Measurements from ENCODE around the gene ZCCHC17.
"Not testable (repeated sequence)": the region's sequence is repeated elsewhere in the genome, so short reads cannot be mapped to it uniquely, and the experiment has no call there.

The ZCCHC17 gene, protein sequence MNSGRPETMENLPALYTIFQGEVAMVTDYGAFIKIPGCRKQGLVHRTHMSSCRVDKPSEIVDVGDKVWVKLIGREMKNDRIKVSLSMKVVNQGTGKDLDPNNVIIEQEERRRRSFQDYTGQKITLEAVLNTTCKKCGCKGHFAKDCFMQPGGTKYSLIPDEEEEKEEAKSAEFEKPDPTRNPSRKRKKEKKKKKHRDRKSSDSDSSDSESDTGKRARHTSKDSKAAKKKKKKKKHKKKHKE

DNA sequence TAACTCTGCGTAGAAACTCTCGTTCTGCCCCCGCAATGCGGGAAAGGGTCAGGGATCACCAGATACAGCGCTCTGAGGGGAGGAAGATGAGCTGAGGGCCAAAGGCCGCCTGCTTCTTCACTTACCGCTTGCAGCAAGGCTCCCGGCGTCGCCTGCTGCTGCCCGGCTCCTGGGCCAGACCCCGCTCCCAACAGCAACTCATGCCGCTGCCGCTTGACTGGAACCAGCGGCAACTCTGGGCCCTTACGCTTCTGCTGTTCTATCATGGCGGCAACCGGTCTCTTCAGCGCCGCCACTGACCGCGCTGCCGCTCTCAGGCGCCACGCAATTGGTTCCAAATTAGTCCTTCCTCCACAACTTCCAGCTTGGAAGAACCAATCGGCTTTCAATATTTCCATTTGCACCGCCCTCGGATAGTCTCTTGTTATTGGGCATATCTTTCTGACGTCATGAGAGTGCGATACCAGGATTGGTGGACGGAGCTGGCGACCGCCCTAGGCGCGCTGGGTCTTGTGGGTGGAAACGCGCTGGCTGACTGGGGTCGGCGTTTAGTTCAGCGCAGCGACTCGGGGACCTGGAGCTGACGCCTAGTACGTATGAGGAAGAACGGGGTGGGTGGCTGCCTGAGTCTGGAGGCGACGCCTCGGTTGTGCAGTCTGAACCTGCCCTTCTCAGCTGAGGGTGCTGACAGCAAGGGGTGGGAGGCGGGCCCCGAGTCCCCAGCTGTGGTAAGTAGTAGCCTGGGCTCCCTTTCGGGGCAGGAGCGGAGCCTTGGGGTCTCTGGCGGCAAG, at the start of gene ZCCHC17, which contains the start of gene SNRNP40:
Gene ZCCHC17 (plus strand): TSS at position 547 of the 791 bp plus-strand sequence. CDS start 13,067 bp downstream, outside the sequence.
Gene SNRNP40 (minus strand): TSS at position 303 of the 791 bp plus-strand sequence. CDS start 37 bp downstream, at position 266.
- peaks cover 28% of the 10 kb centered on the region for H3K36me3 ChIP-seq (ENCODE audit: insufficient read depth, low read length)
- H3K4me3 ChIP-seq (ENCODE audit: low read length) = peak within 1 kb of the TSS; percentile 96
- no peaks in the 10 kb centered on the region for H3K27me3 ChIP-seq (ENCODE audit: insufficient read depth, low read length)
- H3K4me1 ChIP-seq (ENCODE audit: insufficient read depth, low read length) = peaks cover 21% of the 10 kb centered on the region
- H3K9me3 ChIP-seq (ENCODE audit: low read length) = no peaks in the 10 kb centered on the region
- H2AFZ ChIP-seq (ENCODE audit: low read depth, low read length) = no peak within 1 kb of the TSS

DNA sequence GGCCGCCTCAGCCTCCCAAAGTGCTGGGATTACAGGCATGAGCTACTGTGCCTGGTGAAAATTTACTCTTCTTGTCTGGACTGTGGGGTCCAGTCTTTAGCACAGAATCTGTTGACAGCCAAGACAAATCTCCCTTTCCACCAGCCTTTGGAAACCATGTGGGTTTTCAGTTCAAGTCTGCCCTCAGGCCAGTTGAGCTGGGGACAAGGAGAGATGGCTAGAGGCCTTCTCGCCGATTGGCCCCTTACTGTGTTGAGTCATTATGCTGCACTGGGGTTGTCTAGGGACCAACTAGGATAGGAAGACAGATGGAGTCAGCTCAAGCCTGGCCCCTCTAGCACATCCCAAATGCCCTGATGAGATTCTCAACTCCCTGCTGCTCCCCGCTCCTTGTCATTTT, 48.6 kb upstream of the ZCCHC17 start:
- H3K4me1 ChIP-seq (ENCODE audit: insufficient read depth, low read length) = no peaks in the 10 kb centered on the region
- H3K36me3 ChIP-seq (ENCODE audit: insufficient read depth, low read length) = no peaks in the 10 kb centered on the region
- no peaks in the 10 kb centered on the region for H3K9me3 ChIP-seq (ENCODE audit: low read length)
- no peak overlapping the region for H3K4me3 ChIP-seq (ENCODE audit: low read length)
- no peak overlapping the region for H2AFZ ChIP-seq (ENCODE audit: low read depth, low read length)
- no peaks in the 10 kb centered on the region for H3K27me3 ChIP-seq (ENCODE audit: insufficient read depth, low read length)

DNA sequence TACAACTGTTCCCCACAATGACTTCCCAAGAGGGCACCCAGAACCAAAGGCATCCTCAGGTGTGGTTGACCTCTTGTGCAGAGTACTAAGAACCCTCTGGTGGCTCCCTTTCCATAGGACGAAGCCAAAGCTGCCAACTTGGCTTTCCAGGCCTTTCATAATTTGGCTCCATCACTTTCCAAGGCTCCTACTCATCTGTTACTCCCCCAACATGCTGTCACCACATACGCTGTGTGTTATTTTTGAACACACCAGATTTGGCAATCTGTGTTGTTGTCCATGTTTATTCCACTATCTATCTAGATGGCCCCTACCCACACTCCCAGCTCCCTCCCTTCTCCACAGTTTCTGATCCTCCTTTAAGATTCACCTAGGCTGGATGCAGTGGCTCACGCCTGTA, 47.0 kb upstream of the ZCCHC17 start:
- H3K4me1 ChIP-seq (ENCODE audit: insufficient read depth, low read length) = no peaks in the 10 kb centered on the region
- no peak overlapping the region for H3K4me3 ChIP-seq (ENCODE audit: low read length)
- H3K27me3 ChIP-seq (ENCODE audit: insufficient read depth, low read length) = no peaks in the 10 kb centered on the region
- no peak overlapping the region for H2AFZ ChIP-seq (ENCODE audit: low read depth, low read length)
- no peaks in the 10 kb centered on the region for H3K9me3 ChIP-seq (ENCODE audit: low read length)
- H3K36me3 ChIP-seq (ENCODE audit: insufficient read depth, low read length) = no peaks in the 10 kb centered on the region

DNA sequence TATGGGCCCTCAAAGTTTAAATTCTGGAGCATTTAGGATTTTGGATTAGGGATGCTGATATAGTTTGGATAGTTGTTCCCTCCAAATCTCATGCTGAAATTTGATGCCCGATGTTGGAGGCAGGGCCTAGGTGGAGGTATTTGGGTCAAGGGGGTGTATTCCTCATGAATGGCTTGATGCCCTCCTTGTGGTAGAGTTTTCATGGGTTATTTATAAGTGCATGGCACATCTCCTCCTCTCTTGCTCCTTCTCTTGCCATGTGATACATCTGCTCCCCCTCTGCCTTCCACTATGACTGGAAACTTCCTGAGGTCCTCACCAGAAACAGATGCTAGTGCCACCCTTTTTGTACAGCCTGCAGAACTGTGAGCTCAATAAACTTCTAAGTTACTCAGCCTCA, 39.6 kb upstream of the ZCCHC17 start:
- H3K36me3 ChIP-seq (ENCODE audit: insufficient read depth, low read length) = peaks cover 50% of the 10 kb centered on the region
- no peaks in the 10 kb centered on the region for H3K4me1 ChIP-seq (ENCODE audit: insufficient read depth, low read length)
- no peak overlapping the region for H3K4me3 ChIP-seq (ENCODE audit: low read length)
- H2AFZ ChIP-seq (ENCODE audit: low read depth, low read length) = no peak overlapping the region
- no peaks in the 10 kb centered on the region for H3K27me3 ChIP-seq (ENCODE audit: insufficient read depth, low read length)
- no peaks in the 10 kb centered on the region for H3K9me3 ChIP-seq (ENCODE audit: low read length)

DNA sequence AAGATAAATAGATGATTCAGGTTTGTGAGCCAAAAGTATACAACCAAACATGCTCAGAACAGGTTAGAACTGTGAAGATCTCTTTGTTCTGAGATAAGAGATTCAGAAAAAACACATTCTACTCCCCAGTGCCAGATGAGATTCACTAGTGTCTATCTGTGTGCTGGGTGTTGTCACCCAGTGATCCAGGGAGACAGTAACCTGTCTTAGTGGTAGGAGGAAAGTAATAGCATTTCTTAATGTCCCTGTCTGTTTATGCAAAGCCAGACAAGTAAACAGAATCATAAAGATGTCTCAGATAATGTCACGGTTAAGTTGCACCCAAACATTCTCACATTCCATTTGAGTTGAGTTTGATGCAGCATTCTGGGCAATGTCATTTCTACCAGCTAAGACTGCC, 38.3 kb upstream of the ZCCHC17 start:
- Histone ChIP-seq H2AFZ (ENCODE audit: low read depth, low read length) (no peak overlapping the region), H3K27me3 (ENCODE audit: insufficient read depth, low read length) (no peaks in the 10 kb centered on the region), H3K4me1 (ENCODE audit: insufficient read depth, low read length) (no peaks in the 10 kb centered on the region), H3K36me3 (ENCODE audit: insufficient read depth, low read length) (peaks cover 59% of the 10 kb centered on the region), H3K9me3 (ENCODE audit: low read length) (no peaks in the 10 kb centered on the region), H3K4me3 (ENCODE audit: low read length) (no peak overlapping the region)

DNA sequence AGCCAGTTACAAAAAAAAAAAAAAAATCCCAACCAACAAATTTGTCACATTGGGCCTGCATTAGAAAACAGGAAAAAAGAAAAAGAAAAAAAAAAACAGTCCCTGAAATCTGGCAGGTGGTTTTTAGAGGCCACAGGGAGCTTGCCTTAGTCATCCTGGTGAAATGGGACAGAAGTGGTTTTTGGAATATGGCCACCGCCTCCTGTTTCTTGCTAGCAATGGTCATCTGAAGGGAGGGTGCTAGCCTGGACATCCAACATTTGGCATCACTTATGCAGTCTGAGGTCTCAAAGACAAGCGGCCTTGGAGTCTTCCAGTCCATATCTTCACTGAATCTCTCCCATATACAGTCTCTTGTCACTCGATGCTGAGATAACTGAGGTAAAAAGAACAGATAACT, 37.1 kb upstream of the ZCCHC17 start:
- Histone ChIP-seq H3K4me1 (ENCODE audit: insufficient read depth, low read length) (no peaks in the 10 kb centered on the region), H3K27me3 (ENCODE audit: insufficient read depth, low read length) (no peaks in the 10 kb centered on the region), H3K36me3 (ENCODE audit: insufficient read depth, low read length) (peaks cover 63% of the 10 kb centered on the region)

DNA sequence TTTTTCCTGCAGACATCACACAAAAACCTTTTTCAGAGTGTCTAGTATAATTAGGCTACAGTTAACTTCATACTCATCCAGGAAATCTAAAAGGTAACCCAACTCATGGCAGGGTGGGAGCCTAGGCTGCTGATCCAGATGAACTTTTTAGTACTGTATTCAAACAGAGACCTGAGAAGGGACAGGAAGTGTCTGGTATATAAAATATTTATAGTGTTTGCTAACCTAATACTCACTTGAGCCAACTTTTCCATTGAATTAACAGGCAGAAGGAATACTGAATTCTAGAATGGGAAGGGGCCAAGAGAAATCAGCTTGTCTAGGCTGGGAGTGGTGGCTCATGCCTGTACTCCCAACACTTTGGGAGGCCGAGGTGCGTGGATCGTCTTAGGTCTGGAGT, 34.9 kb upstream of the ZCCHC17 start:
- Histone ChIP-seq H2AFZ (ENCODE audit: low read depth, low read length) (no peak overlapping the region), H3K4me1 (ENCODE audit: insufficient read depth, low read length) (no peaks in the 10 kb centered on the region), H3K9me3 (ENCODE audit: low read length) (no peaks in the 10 kb centered on the region), H3K27me3 (ENCODE audit: insufficient read depth, low read length) (no peaks in the 10 kb centered on the region), H3K4me3 (ENCODE audit: low read length) (no peak overlapping the region), H3K36me3 (ENCODE audit: insufficient read depth, low read length) (peaks cover 78% of the 10 kb centered on the region)

More for the DNA sequence above, 37.1 kb upstream of the ZCCHC17 start:
- Histone ChIP-seq H2AFZ (ENCODE audit: low read depth, low read length) (no peak overlapping the region), H3K4me3 (ENCODE audit: low read length) (no peak overlapping the region), H3K9me3 (ENCODE audit: low read length) (no peaks in the 10 kb centered on the region)

DNA sequence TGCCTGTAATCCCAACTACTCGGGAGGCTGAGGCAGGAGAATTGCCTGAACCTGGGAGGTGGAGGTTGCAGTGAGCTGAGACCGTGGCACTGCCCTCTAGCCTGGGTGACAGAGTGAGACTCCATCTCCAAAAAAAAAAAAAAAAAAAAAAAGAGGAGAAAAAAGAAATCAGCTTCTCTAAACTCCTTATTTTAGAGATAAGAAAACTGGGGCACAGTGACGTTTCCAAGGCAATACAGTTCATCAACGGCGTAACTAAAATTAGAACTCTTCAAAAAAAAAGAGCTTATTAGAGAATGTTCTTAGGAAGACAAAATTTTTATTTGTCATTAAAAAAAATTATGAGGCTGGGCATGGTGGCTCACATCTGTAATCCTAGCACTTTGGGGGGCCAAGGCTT, 34.4 kb upstream of the ZCCHC17 start:
- H3K27me3 ChIP-seq (ENCODE audit: insufficient read depth, low read length); H3K9me3 ChIP-seq (ENCODE audit: low read length); H3K4me1 ChIP-seq (ENCODE audit: insufficient read depth, low read length); H2AFZ ChIP-seq (ENCODE audit: low read depth, low read length); H3K4me3 ChIP-seq (ENCODE audit: low read length): not testable (repeated sequence)
- peaks cover 78% of the 10 kb centered on the region for H3K36me3 ChIP-seq (ENCODE audit: insufficient read depth, low read length)

DNA sequence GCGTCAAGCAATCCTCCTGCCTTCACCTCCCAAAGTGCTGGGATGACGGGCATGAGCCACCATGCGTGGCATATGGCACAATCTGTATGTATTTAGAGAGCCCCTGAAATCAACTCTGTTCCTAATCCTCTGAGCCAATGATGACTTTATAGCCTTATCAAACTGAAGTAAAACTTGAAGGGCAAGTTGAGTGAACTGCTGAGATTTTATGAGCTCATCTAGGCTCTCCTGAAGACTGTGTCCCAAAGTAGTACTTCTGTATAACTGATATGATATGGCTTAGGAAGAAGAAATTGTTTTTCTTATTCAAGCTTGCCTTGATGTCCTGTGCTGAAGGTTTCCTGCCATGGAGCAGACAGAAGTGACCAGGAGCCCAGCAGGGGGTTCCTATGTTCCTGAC, 33.4 kb upstream of the ZCCHC17 start:
- no peaks in the 10 kb centered on the region for H3K27me3 ChIP-seq (ENCODE audit: insufficient read depth, low read length)
- no peak overlapping the region for H3K4me3 ChIP-seq (ENCODE audit: low read length)
- peaks cover 74% of the 10 kb centered on the region for H3K36me3 ChIP-seq (ENCODE audit: insufficient read depth, low read length)
- no peaks in the 10 kb centered on the region for H3K9me3 ChIP-seq (ENCODE audit: low read length)
- H2AFZ ChIP-seq (ENCODE audit: low read depth, low read length) = no peak overlapping the region
- H3K4me1 ChIP-seq (ENCODE audit: insufficient read depth, low read length) = no peaks in the 10 kb centered on the region

DNA sequence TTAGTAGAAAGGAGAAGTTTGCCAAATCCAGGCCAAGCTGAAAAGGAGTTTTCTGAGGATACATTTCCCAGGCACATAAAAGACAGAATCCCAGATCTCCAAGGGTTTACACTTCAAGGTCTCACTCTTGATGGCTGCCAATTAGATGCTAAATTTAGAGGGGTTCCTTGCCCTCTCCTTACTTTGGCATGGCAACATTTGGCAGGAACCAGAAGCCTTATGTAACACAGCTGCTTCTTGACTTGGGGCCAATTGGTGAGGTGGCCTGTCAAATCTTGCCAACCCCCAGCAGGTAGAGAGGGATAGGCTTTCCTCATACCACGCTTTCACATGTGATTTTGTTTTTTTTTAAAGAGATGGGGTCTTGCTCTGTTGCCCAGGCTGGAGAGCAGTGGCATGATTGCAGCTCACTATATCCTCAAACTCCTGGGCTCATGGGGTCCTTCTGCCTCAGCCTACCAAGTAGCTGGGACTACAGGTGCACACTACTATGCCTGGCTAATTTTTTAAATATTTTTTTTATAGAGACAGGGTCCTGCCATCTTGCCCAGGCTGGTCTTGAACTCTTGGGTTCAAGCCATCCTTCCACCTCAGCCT, 31.9 kb upstream of the ZCCHC17 start:
- H2AFZ ChIP-seq (ENCODE audit: low read depth, low read length) = no peak overlapping the region
- H3K36me3 ChIP-seq (ENCODE audit: insufficient read depth, low read length) = peaks cover 75% of the 10 kb centered on the region
- H3K9me3 ChIP-seq (ENCODE audit: low read length) = no peaks in the 10 kb centered on the region
- no peak overlapping the region for H3K4me3 ChIP-seq (ENCODE audit: low read length)
- H3K4me1 ChIP-seq (ENCODE audit: insufficient read depth, low read length) = no peaks in the 10 kb centered on the region
- H3K27me3 ChIP-seq (ENCODE audit: insufficient read depth, low read length) = no peaks in the 10 kb centered on the region

DNA sequence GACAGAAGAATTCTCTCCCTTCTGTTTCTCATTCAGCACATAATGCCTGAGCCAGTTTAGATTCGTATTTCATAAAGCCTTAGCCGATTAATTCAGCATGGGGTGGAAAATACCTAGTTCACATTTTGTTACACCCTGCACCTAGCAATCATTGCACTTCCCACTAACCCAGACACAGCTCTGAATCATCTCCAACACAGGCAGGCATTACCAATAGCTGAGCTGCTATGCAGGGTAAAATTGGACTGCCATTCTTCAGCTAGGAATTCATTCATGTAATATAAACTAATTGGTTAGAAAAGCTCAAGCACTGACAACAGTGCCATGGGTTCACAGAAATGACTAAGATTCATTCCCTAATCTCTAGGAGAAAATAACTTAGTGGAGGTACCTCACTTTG, 30.3 kb upstream of the ZCCHC17 start:
- Histone ChIP-seq H3K9me3 (ENCODE audit: low read length) (no peaks in the 10 kb centered on the region), H3K36me3 (ENCODE audit: insufficient read depth, low read length) (peaks cover 78% of the 10 kb centered on the region), H3K4me1 (ENCODE audit: insufficient read depth, low read length) (no peaks in the 10 kb centered on the region), H3K27me3 (ENCODE audit: insufficient read depth, low read length) (no peaks in the 10 kb centered on the region), H2AFZ (ENCODE audit: low read depth, low read length) (no peak overlapping the region), H3K4me3 (ENCODE audit: low read length) (no peak overlapping the region)

DNA sequence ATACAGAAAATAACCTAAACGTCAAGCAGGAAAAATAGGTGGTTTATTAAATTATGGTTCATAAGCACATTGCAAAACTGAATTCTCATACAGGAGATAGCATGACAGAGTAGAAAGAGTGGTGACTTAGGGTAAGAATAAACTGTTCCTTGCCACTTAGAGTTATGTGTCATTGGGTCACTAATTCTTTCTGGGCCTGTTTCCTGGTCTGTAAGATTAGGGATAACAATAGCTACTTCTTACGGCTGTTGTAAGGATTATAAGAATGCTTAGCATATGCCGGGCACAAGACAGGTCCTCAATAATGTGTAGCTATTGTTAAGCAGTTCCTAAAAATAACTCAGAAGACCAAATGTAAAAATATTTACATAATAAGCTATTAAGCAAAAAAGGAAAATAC, 24.5 kb upstream of the ZCCHC17 start:
- H3K27me3 ChIP-seq (ENCODE audit: insufficient read depth, low read length) = no peaks in the 10 kb centered on the region
- peaks cover 78% of the 10 kb centered on the region for H3K36me3 ChIP-seq (ENCODE audit: insufficient read depth, low read length)
- no peaks in the 10 kb centered on the region for H3K9me3 ChIP-seq (ENCODE audit: low read length)
- H3K4me3 ChIP-seq (ENCODE audit: low read length) = no peak overlapping the region
- H3K4me1 ChIP-seq (ENCODE audit: insufficient read depth, low read length) = no peaks in the 10 kb centered on the region
- H2AFZ ChIP-seq (ENCODE audit: low read depth, low read length) = no peak overlapping the region

DNA sequence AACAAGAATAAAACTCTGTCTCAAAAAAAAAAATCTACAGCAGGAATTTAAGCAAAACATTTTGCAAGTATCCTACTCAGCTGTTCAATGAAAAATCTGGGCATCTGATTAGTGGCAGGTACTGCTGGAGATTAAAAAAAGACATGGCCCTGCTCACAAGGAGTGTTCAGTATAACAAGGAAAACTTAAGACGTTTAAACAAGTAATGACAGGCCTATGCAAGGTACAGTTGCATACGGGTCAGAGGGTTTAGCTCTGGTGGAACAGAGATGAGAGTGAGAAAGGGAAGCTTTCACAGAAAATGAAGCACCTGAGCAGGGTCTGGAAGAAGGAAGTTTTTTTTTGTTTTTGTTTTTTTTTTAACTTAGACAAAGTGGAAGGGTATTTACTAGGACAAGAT, 23.2 kb upstream of the ZCCHC17 start:
- H3K4me3 ChIP-seq (ENCODE audit: low read length) = no peak overlapping the region
- H3K4me1 ChIP-seq (ENCODE audit: insufficient read depth, low read length) = no peaks in the 10 kb centered on the region
- H3K27me3 ChIP-seq (ENCODE audit: insufficient read depth, low read length) = no peaks in the 10 kb centered on the region
- no peaks in the 10 kb centered on the region for H3K9me3 ChIP-seq (ENCODE audit: low read length)
- H2AFZ ChIP-seq (ENCODE audit: low read depth, low read length) = no peak overlapping the region
- peaks cover 82% of the 10 kb centered on the region for H3K36me3 ChIP-seq (ENCODE audit: insufficient read depth, low read length)

Data from neuron (in vitro differentiated cells).